OCI-LY3 (cell line): Measurements from ENCODE around the gene CD101.

Source experiments
- H2AFZ ChIP-seq: fragments of 200-600, 300-600 bp; shearing (Covaris generic); 2 replicates; pipeline ENCODE4 v1.6.0; 2014; ENCODE audit warnings: antibody characterized with exemption, low read depth, low read length
- H3K27ac ChIP-seq: fragments of 200-600, 300-600 bp; sonication (generic); 2 replicates; pipeline ENCODE4 v1.5.1; 2014; ENCODE audit warnings: mild to moderate bottlenecking, low read length, moderate library complexity, mixed read lengths
- H3K27me3 ChIP-seq: fragments of 200-600, 300-600 bp; sonication (generic); 2 replicates; pipeline ENCODE4 v1.6.1; 2014; ENCODE audit warnings: low read depth, low read length, mixed read lengths
- H3K36me3 ChIP-seq: fragments of 200-600, 300-600 bp; sonication (generic); replicated peaks from 2 replicates; pipeline ENCODE3; 2014; ENCODE audit warnings: low read depth, low read length, mixed read lengths
- H3K4me1 ChIP-seq: fragments of 300-600, 200-600 bp; sonication (generic); 2 replicates; pipeline ENCODE4 v1.6.1; 2014; ENCODE audit warnings: low read length, mixed read lengths
- H3K4me2 ChIP-seq: fragments of 200-600, 300-600 bp; sonication (generic); 2 replicates; pipeline ENCODE4 v1.6.1; 2014; ENCODE audit warnings: low read length, mixed read lengths
- H3K4me3 ChIP-seq: fragments of 300-600, 200-600 bp; sonication (generic); 2 replicates; pipeline ENCODE4 v1.5.1; 2014; ENCODE audit warnings: antibody characterized with exemption, mild to moderate bottlenecking, low read length, moderate library complexity
- H3K79me2 ChIP-seq: fragments of 300-600, 200-600 bp; shearing (Covaris generic); 2 replicates; pipeline ENCODE4 v1.6.1; 2014; ENCODE audit warnings: mild to moderate bottlenecking, low read length, mixed read lengths
- H3K9ac ChIP-seq: fragments of 300-600, 200-600 bp; shearing (Covaris generic); 2 replicates; pipeline ENCODE4 v1.6.0; 2014; ENCODE audit warnings: mild to moderate bottlenecking, low read length, moderate library complexity
- H3K9me3 ChIP-seq: fragments of 200-600, 300-600 bp; shearing (Covaris generic); 2 replicates; pipeline ENCODE4 v1.6.1; 2014; ENCODE audit warnings: low read length, mixed read lengths; ENCODE audit not compliant: insufficient read depth
- H4K20me1 ChIP-seq: fragments of 200-600, 300-600 bp; sonication (generic); 2 replicates; pipeline ENCODE4 v1.6.1; 2016; ENCODE audit warnings: low read length, mixed read lengths; ENCODE audit not compliant: insufficient read depth
- EZH2phosphoT487 ChIP-seq: fragments of 200-600 bp; shearing (Covaris generic); IDR thresholded peaks from 2 replicates; pipeline ENCODE4 v1.6.1; 2018; ENCODE audit warnings: antibody characterized with exemption, mixed run types, low read depth
- TF ChIP-seq, protein P1 (sequence below): fragments of 200-600, 300-600 bp; sonication (generic); IDR thresholded peaks from 2 replicates; pipeline ENCODE4 v1.5.1; 2014; ENCODE audit warnings: antibody characterized with exemption, low read length, low read depth

Gene CD101

DNA sequence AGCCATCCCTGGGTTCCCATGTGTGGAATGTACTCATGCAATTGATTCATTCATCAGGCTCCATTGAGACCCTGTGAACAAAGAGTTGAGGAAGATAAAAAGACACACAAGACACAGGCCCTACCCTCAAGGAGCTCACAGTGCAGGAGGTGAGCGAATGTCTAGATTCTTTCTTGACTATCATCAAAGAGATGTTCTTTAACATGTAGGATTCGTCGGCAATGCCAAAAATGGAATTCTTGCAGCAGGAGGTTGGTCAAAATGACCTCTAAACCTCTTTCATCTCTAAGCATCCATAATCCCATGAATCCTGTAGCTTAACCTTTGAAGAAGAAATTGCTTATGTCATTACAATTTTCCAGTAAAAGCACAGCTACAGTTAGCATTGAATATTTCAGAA lies 30.7 kb downstream of the CD101 start:
- Histone ChIP-seq H3K9me3 (no peaks in the 10 kb centered on the region), H3K9ac (no peak overlapping the region), H3K4me2 (no peak overlapping the region), H3K4me3 (no peak overlapping the region), H4K20me1 (no peaks in the 10 kb centered on the region), H2AFZ (no peak overlapping the region), H3K27me3 (no peaks in the 10 kb centered on the region), H3K27ac (no peak overlapping the region), H3K4me1 (no peaks in the 10 kb centered on the region), H3K79me2 (no peaks in the 10 kb centered on the region), H3K36me3 (no peaks in the 10 kb centered on the region)
- TF ChIP-seq EZH2phosphoT487 = no peak
- TF ChIP-seq, protein P1, sequence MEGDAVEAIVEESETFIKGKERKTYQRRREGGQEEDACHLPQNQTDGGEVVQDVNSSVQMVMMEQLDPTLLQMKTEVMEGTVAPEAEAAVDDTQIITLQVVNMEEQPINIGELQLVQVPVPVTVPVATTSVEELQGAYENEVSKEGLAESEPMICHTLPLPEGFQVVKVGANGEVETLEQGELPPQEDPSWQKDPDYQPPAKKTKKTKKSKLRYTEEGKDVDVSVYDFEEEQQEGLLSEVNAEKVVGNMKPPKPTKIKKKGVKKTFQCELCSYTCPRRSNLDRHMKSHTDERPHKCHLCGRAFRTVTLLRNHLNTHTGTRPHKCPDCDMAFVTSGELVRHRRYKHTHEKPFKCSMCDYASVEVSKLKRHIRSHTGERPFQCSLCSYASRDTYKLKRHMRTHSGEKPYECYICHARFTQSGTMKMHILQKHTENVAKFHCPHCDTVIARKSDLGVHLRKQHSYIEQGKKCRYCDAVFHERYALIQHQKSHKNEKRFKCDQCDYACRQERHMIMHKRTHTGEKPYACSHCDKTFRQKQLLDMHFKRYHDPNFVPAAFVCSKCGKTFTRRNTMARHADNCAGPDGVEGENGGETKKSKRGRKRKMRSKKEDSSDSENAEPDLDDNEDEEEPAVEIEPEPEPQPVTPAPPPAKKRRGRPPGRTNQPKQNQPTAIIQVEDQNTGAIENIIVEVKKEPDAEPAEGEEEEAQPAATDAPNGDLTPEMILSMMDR = no peak

DNA sequence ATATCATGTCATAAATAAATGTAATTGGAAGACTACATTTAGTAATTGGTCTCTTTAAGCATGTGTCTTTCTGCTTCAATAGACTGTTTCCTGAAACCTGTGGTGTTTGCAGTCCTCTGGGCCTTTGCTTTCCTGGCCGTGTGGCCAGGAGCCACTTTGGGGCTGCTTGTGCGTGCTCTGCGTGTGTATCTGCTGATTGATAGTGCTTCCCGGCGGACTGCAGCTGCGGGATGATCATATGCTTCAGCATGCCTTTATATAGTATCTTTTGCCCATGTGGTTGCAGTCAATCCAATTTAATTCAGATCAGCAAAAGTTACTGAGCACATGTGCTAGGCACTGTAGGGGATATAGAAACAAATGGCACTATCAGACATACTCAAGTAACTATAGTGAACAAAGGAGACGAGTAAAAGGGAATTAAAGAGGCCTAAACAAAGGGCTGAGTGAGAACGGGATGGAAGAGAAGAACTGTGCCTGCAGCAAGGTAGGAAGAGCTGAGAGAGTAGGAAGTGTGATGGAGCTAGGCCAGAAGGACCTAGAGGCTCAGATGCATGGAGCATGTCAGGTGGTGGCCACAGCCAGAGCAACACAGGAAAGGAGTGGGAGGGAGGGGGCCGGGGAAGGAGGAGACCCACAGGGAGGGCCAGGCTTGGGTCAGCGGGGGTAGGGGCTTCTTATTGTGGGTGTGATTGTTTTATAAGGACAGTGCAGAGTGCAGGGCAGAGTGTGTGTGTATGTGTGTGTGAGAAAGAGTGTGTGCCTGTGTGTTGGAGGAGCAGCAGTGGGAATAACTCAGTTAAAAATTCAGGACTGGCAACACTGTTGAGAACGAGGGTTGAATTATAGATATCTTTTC lies 31.4 kb downstream of the CD101 start:
- no peaks in the 10 kb centered on the region for H4K20me1 ChIP-seq
- TF ChIP-seq, protein P1 = no peak
- no peak for TF ChIP-seq EZH2phosphoT487
- no peaks in the 10 kb centered on the region for H3K79me2 ChIP-seq
- no peaks in the 10 kb centered on the region for H3K4me1 ChIP-seq
- no peaks in the 10 kb centered on the region for H3K9me3 ChIP-seq
- no peaks in the 10 kb centered on the region for H3K27me3 ChIP-seq
- H2AFZ ChIP-seq = no peak overlapping the region
- H3K4me2 ChIP-seq = no peak overlapping the region
- no peak overlapping the region for H3K4me3 ChIP-seq
- H3K36me3 ChIP-seq = no peaks in the 10 kb centered on the region
- H3K27ac ChIP-seq = no peak overlapping the region
- H3K9ac ChIP-seq = no peak overlapping the region

DNA sequence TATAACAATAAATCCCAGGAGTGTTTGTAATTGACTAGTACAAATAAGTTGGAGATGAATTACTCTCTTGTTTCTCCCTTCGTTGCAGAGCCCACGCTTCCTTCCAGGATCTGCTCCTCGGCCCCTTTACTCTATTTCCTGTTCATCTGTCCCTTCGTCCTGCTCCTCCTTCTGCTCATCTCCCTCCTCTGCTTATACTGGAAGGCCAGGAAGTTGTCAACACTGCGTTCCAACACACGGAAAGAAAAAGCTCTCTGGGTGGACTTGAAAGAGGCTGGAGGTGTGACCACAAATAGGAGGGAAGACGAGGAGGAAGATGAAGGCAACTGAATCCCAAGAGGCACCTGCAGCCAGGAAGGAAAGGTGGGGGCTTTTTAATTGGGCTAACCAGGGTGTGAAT lies 32.2 kb downstream of the CD101 start:
- Histone ChIP-seq H3K9me3 (no peaks in the 10 kb centered on the region), H3K27ac (no peak overlapping the region), H2AFZ (no peak overlapping the region), H3K4me2 (no peak overlapping the region), H4K20me1 (no peaks in the 10 kb centered on the region), H3K4me3 (no peak overlapping the region), H3K9ac (no peak overlapping the region), H3K79me2 (no peaks in the 10 kb centered on the region), H3K4me1 (no peaks in the 10 kb centered on the region), H3K27me3 (no peaks in the 10 kb centered on the region), H3K36me3 (no peaks in the 10 kb centered on the region)
- no peak for TF ChIP-seq EZH2phosphoT487
- TF ChIP-seq, protein P1 = no peak

DNA sequence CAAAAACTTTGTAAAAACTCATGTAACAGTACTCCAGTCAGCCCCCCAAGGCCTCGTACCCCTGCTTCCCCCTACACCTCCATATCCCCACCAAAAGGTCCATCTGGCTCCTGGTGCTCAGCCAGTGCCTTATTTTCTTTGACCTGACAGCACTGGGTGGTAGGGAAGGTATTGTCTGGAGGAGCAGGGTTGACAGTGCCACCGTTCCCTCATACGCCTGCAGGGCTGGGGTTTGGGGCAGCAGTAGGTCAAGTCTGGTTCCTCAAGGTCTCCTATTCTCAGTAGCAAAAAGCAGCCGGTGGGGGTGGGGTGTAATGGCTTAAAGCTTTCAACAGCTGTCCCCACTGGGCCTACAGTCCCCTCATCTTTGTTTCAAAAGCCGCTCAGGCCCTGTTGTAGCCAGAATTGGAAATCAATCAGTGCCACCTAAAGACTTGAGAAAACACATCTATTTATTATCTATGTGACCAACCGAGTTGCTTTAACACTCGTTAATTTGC lies 33.3 kb downstream of the CD101 start:
- H3K27ac ChIP-seq = no peak overlapping the region
- H3K9me3 ChIP-seq = no peaks in the 10 kb centered on the region
- no peaks in the 10 kb centered on the region for H3K79me2 ChIP-seq
- H3K36me3 ChIP-seq = no peaks in the 10 kb centered on the region
- H4K20me1 ChIP-seq = no peaks in the 10 kb centered on the region
- TF ChIP-seq, protein P1 = no peak
- no peak for TF ChIP-seq EZH2phosphoT487
- no peak overlapping the region for H3K4me2 ChIP-seq
- no peak overlapping the region for H3K9ac ChIP-seq
- H3K4me1 ChIP-seq = no peaks in the 10 kb centered on the region
- no peaks in the 10 kb centered on the region for H3K27me3 ChIP-seq
- H2AFZ ChIP-seq = no peak overlapping the region
- no peak overlapping the region for H3K4me3 ChIP-seq
